ENCODE data around the gene NPY. TPM values are rescaled to one million over a fixed set of nuclear protein-coding genes. Genes with fewer than 3 reads are reported as not detected.

The NPY gene
- polyA plus RNA-seq, 1 of the 3 experiments (the other 2 are of a cell fraction): 2.6 TPM

DNA sequence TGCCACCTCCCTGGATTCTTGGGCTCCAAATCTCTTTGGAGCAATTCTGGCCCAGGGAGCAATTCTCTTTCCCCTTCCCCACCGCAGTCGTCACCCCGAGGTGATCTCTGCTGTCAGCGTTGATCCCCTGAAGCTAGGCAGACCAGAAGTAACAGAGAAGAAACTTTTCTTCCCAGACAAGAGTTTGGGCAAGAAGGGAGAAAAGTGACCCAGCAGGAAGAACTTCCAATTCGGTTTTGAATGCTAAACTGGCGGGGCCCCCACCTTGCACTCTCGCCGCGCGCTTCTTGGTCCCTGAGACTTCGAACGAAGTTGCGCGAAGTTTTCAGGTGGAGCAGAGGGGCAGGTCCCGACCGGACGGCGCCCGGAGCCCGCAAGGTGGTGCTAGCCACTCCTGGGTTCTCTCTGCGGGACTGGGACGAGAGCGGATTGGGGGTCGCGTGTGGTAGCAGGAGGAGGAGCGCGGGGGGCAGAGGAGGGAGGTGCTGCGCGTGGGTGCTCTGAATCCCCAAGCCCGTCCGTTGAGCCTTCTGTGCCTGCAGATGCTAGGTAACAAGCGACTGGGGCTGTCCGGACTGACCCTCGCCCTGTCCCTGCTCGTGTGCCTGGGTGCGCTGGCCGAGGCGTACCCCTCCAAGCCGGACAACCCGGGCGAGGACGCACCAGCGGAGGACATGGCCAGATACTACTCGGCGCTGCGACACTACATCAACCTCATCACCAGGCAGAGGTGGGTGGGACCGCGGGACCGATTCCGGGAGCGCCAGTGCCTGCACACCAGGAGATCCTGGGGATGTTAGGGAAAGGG is 913 bp downstream of the NPY start:
- Histone ChIP-seq H3K27ac (ENCODE audit: low read depth in 2 of 2, low read length in 1 of 2) (peak overlapping the region in 1 of 2 experiments; percentile 47; a peak in 2 of 4 replicates), H4K20me1 (ENCODE audit: insufficient read depth) (no peaks in the 10 kb centered on the region), H3K4me2 (no peak overlapping the region), H3K4me1 (ENCODE audit: control insufficient read depth in 1 of 2, insufficient read depth in 2 of 2, low read depth in 1 of 2, low read length in 1 of 2) (peaks cover 0 to 16% of the 10 kb centered on the region in 2 experiments; a peak in 2 of 4 replicates), H3K36me3 (replicated peaks in 1 of 2; ENCODE audit: control insufficient read depth in 1 of 2, insufficient read depth in 2 of 2, low read length in 1 of 2) (no peaks in the 10 kb centered on the region), H3F3A (replicated peaks; ENCODE audit: insufficient read depth) (no peaks in the 10 kb centered on the region), H3K27me3 (ENCODE audit: insufficient read depth) (peaks cover 41% of the 10 kb centered on the region), H3K9me2 (no peaks in the 10 kb centered on the region), H3K9ac (no peak overlapping the region), H3K4me3 (ENCODE audit: low read depth in 2 of 2, low read length in 1 of 2) (peak overlapping the region in 1 of 2 experiments; percentile 52; a peak in 2 of 4 replicates), H3K79me2 (ENCODE audit: insufficient read depth) (no peaks in the 10 kb centered on the region), H2AFZ (ENCODE audit: low read depth) (no peak overlapping the region), H3K9me3 (no peaks in the 10 kb centered on the region)
- DNase-seq: peak; percentile 65
- TF ChIP-seq RAD21 (IDR thresholded peaks at IDR 0.05; ENCODE audit: low read length): peak; percentile 19; the same call in 1 of the 2 replicates
- TF ChIP-seq, protein P1, sequence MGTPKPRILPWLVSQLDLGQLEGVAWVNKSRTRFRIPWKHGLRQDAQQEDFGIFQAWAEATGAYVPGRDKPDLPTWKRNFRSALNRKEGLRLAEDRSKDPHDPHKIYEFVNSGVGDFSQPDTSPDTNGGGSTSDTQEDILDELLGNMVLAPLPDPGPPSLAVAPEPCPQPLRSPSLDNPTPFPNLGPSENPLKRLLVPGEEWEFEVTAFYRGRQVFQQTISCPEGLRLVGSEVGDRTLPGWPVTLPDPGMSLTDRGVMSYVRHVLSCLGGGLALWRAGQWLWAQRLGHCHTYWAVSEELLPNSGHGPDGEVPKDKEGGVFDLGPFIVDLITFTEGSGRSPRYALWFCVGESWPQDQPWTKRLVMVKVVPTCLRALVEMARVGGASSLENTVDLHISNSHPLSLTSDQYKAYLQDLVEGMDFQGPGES (IDR thresholded peaks at IDR 0.05; ENCODE audit: low read depth, low read length): no peak
- CTCF ChIA-PET: interaction anchor here (0.7 to 3.0 kb wide), 10 partner anchors 30 to 714 kb away, joined by 3 to 17 read pairs (median 3); no protein-coding TSS in a partner anchor
- POLR2A ChIA-PET: interaction anchor here (0.9 kb wide), 1 partner anchor 288 kb away, joined by 3 read pairs; the partner anchor contains the start of gene PALS2
- WGBS (ENCODE audit: low lambda C conversion rate): 24% methylated on average over 37 of the region's 51 CpGs

DNA sequence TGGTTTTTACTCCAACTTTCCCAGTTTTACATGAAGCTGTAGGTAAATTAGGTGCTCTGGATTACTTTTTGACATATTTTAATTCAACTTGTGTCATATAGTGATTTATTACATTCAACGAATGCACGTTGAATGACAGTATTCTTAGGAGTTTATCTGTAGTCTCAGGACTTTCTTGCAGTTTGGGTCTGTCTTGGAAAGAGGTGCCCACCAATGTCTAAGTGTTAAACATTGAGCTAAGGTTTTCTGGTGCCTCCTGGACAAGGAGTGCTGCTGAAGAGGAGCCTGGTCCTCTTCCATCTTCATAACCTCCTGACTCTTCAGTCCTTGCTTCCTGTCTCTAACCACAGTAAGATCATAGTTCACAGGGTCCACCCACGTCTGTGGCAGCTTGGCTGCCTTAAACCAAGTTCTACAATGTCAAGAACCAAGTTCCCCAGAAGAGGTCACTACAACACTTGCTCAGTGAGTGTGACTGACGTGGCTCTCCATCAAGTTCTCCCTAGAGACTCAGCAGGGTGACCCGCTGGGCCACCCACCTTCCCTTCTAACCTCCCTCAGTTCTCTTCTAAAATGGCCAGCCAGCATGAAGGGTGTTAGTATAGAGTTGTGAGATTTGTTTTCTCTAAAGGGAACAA is 6.1 kb downstream of the NPY start:
- Histone ChIP-seq H3K4me1 (ENCODE audit: control insufficient read depth in 1 of 2, insufficient read depth in 2 of 2, low read depth in 1 of 2, low read length in 1 of 2) (peaks cover 0 to 5% of the 10 kb centered on the region in 2 experiments; a peak in 2 of 4 replicates), H3K36me3 (replicated peaks in 1 of 2; ENCODE audit: control insufficient read depth in 1 of 2, insufficient read depth in 2 of 2, low read length in 1 of 2) (no peaks in the 10 kb centered on the region), H3K9me2 (no peaks in the 10 kb centered on the region), H3K27ac (ENCODE audit: low read depth in 2 of 2, low read length in 1 of 2) (no peak overlapping the region), H3K9me3 (no peaks in the 10 kb centered on the region), H4K20me1 (ENCODE audit: insufficient read depth) (no peaks in the 10 kb centered on the region), H3K4me3 (ENCODE audit: low read depth in 2 of 2, low read length in 1 of 2) (no peak overlapping the region), H3K9ac (no peak overlapping the region), H3K79me2 (ENCODE audit: insufficient read depth) (no peaks in the 10 kb centered on the region), H3K4me2 (no peak overlapping the region), H3K27me3 (ENCODE audit: insufficient read depth) (peaks cover 20% of the 10 kb centered on the region), H3F3A (replicated peaks; ENCODE audit: insufficient read depth) (no peaks in the 10 kb centered on the region), H2AFZ (ENCODE audit: low read depth) (no peak overlapping the region)
- TF ChIP-seq ELF1 (IDR thresholded peaks at IDR 0.05) (no peak), RAD21 (IDR thresholded peaks at IDR 0.05; ENCODE audit: low read length) (peak; percentile 85), SMC3 (IDR thresholded peaks at IDR 0.05; ENCODE audit: low read depth, low read length) (peak; percentile 74)
- TF ChIP-seq, protein P2, sequence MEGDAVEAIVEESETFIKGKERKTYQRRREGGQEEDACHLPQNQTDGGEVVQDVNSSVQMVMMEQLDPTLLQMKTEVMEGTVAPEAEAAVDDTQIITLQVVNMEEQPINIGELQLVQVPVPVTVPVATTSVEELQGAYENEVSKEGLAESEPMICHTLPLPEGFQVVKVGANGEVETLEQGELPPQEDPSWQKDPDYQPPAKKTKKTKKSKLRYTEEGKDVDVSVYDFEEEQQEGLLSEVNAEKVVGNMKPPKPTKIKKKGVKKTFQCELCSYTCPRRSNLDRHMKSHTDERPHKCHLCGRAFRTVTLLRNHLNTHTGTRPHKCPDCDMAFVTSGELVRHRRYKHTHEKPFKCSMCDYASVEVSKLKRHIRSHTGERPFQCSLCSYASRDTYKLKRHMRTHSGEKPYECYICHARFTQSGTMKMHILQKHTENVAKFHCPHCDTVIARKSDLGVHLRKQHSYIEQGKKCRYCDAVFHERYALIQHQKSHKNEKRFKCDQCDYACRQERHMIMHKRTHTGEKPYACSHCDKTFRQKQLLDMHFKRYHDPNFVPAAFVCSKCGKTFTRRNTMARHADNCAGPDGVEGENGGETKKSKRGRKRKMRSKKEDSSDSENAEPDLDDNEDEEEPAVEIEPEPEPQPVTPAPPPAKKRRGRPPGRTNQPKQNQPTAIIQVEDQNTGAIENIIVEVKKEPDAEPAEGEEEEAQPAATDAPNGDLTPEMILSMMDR (IDR thresholded peaks at IDR 0.05): peak; percentile 51
- TF ChIP-seq, protein P3, sequence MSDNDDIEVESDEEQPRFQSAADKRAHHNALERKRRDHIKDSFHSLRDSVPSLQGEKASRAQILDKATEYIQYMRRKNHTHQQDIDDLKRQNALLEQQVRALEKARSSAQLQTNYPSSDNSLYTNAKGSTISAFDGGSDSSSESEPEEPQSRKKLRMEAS (IDR thresholded peaks at IDR 0.05; ENCODE audit: low read depth): no peak
- TF ChIP-seq, protein P4, sequence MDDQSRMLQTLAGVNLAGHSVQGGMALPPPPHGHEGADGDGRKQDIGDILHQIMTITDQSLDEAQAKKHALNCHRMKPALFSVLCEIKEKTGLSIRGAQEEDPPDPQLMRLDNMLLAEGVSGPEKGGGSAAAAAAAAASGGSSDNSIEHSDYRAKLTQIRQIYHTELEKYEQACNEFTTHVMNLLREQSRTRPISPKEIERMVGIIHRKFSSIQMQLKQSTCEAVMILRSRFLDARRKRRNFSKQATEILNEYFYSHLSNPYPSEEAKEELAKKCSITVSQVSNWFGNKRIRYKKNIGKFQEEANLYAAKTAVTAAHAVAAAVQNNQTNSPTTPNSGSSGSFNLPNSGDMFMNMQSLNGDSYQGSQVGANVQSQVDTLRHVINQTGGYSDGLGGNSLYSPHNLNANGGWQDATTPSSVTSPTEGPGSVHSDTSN (IDR thresholded peaks at IDR 0.05): 0 out of 2 replicates have a peak, but pooled peaks have one; percentile 10
- 42% methylated on average over 5 of the region's 5 CpGs for WGBS (ENCODE audit: low lambda C conversion rate)
- ChIA-PET POLR2A (no interaction called here), CTCF (interaction anchor here (0.6 to 3.6 kb wide), 26 partner anchors 10 to 427 kb away, joined by 3 to 42 read pairs (median 4); no protein-coding TSS in a partner anchor)
- DNase-seq: peak; percentile 69
